Osteocyte (in vitro differentiated cells): ENCODE data around the gene SOX4. TPM values are rescaled to one million over a fixed set of nuclear protein-coding genes. Genes with fewer than 3 reads are reported as not detected.
"Not testable (repeated sequence)": the region's sequence is repeated elsewhere in the genome, so short reads cannot be mapped to it uniquely, and the experiment has no call there.

Experiments used
- DNase-seq: peaks from one replicate; pipeline ENCODE4 v3.0.0; 2021; ENCODE audit warnings: mixed read lengths; ENCODE audit not compliant: unreplicated experiment; ENCODE audit errors: extremely low spot score
- H3K27ac Mint-ChIP-seq: one replicate; pipeline ENCODE4 v1.8.0; 2021; ENCODE audit warnings: mild to moderate bottlenecking, mixed read lengths; ENCODE audit not compliant: unreplicated experiment
- H3K27me3 Mint-ChIP-seq: one replicate; pipeline ENCODE4 v1.8.0; 2021; ENCODE audit warnings: mixed read lengths; ENCODE audit not compliant: unreplicated experiment
- H3K36me3 Mint-ChIP-seq: one replicate; pipeline ENCODE4 v1.8.0; 2021; ENCODE audit warnings: mixed read lengths; ENCODE audit not compliant: unreplicated experiment
- H3K4me1 Mint-ChIP-seq: one replicate; pipeline ENCODE4 v1.8.0; 2021; ENCODE audit warnings: mixed read lengths; ENCODE audit not compliant: unreplicated experiment
- H3K4me3 Mint-ChIP-seq: one replicate; pipeline ENCODE4 v1.8.0; 2021; ENCODE audit warnings: mild to moderate bottlenecking, moderate library complexity, mixed read lengths; ENCODE audit not compliant: unreplicated experiment
- H3K9me3 Mint-ChIP-seq: one replicate; pipeline ENCODE4 v1.8.0; 2021; ENCODE audit warnings: mixed read lengths; ENCODE audit not compliant: unreplicated experiment
- CTCF ChIP-seq: fragments of 200-600 bp; sonication (generic); IDR thresholded peaks from 2 replicates; pipeline ENCODE4 v1.5.0; 2021; ENCODE audit warnings: antibody characterized with exemption, mild to moderate bottlenecking, moderate library complexity
- long read RNA-seq: library from polyadenylated mRNA; unstranded; transcript quantifications from one replicate; pipeline ENCODE4 v2.0.0, GENCODE V29; 2021
- total RNA-seq: library from RNA; stranded (reverse); gene quantifications from 2 replicates; pipeline ENCODE4 v1.2.1, GENCODE V29; 2021

The SOX4 gene
- total RNA-seq, result 110 and 118 TPM in 2 replicates
- long read RNA-seq, full-length matches to known transcripts, result 26 of 27 reads
- long read RNA-seq, partial matches to known transcripts, result 0 of 27 reads
- long read RNA-seq, other reads (novel, unspliced or antisense), result 1 of 27 reads

- peak; percentile 97 for DNase-seq
- Mint-ChIP-seq H3K4me3 (no peak within 1 kb of the TSS), H3K27ac (peak within 1 kb of the TSS; percentile 92), H3K9me3 (no peaks in the 10 kb centered on the region), H3K4me1 (peaks cover 13% of the 10 kb centered on the region), H3K36me3 (peaks cover 28% of the 10 kb centered on the region), H3K27me3 (no peaks in the 10 kb centered on the region)
- no peak for TF ChIP-seq CTCF
Measured at GRCh38 chr6:21593412-21593926, at the start of gene SOX4. SOX4 (plus strand) TSS chr6:21593751; CDS start chr6:21594535, 784 bp downstream.

- not testable (repeated sequence) for H3K9me3 Mint-ChIP-seq, H3K27ac Mint-ChIP-seq, H3K4me1 Mint-ChIP-seq, H3K4me3 Mint-ChIP-seq, H3K27me3 Mint-ChIP-seq, DNase-seq, H3K36me3 Mint-ChIP-seq
Measured at GRCh38 chr6:21552286-21552685, 41.3 kb upstream of the SOX4 start.

- Mint-ChIP-seq H3K4me1 (no peaks in the 10 kb centered on the region), H3K27me3 (no peaks in the 10 kb centered on the region), H3K27ac (no peak overlapping the region), H3K4me3 (no peak overlapping the region), H3K9me3 (no peaks in the 10 kb centered on the region), H3K36me3 (no peaks in the 10 kb centered on the region)
- no peak for DNase-seq
- TF ChIP-seq CTCF, result no peak
Measured at GRCh38 chr6:21554286-21554685, 39.3 kb upstream of the SOX4 start.

GRCh38 chr6:21555197-21555596 lies 38.4 kb upstream of the SOX4 start:
- no peak for DNase-seq
- H3K27me3 Mint-ChIP-seq, result no peaks in the 10 kb centered on the region
- no peak for TF ChIP-seq CTCF
- H3K36me3 Mint-ChIP-seq, result no peaks in the 10 kb centered on the region
- H3K27ac Mint-ChIP-seq, result no peak overlapping the region
- H3K4me3 Mint-ChIP-seq, result no peak overlapping the region
- no peaks in the 10 kb centered on the region for H3K9me3 Mint-ChIP-seq
- no peaks in the 10 kb centered on the region for H3K4me1 Mint-ChIP-seq

GRCh38 chr6:21556511-21556910 lies 37.0 kb upstream of the SOX4 start:
- no peaks in the 10 kb centered on the region for H3K4me1 Mint-ChIP-seq
- no peak for TF ChIP-seq CTCF
- no peaks in the 10 kb centered on the region for H3K27me3 Mint-ChIP-seq
- no peak overlapping the region for H3K4me3 Mint-ChIP-seq
- no peak overlapping the region for H3K27ac Mint-ChIP-seq
- H3K9me3 Mint-ChIP-seq, result no peaks in the 10 kb centered on the region
- no peak for DNase-seq
- no peaks in the 10 kb centered on the region for H3K36me3 Mint-ChIP-seq
